ENCODE measurements around the gene RUNDC3A. TPM values are rescaled to one million over a fixed set of nuclear protein-coding genes. Genes with fewer than 3 reads are reported as not detected.
A peak's percentile ranks its signal among the peaks of the same experiment; 100 is the strongest.

RUNDC3A gene
- total RNA-seq, 2 donors from 2014 or later = 0.81 TPM; not detected in 1

DNA sequence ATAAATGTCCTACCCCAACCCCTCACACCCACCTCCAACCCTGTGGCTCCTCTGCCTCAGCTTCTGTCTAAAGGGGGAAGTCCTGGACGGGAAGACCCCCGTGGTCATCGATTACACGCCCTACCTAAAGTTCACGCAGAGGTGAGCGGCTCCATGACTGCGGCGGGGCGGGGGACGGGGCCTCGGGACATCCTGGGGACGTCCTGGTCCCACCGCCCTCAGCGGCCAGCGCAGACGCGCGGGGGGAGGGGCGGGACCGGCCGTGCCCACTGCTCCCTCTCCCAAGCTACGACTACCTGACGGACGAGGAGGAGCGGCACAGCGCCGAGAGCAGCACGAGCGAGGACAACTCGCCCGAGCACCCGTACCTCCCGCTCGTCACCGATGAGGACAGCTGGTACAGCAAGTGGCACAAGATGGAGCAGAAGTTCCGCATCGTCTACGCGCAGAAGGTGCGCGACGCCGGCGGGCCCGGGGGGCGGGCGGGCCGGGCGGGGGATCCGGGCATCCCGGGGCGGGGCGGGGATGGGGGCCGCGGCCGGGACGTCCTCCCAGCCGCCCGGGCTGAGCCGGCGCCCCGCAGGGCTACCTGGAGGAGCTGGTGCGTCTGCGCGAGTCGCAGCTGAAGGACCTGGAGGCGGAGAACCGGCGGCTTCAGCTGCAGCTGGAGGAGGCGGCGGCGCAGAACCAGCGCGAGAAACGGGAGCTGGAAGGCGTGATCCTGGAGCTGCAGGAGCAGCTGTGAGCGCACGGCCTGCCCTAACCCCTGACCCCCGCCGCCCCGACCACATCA lies 6.7 kb downstream of the RUNDC3A start:
- Histone ChIP-seq H3K27ac (no peak overlapping the region), H3K36me3 (peaks cover 8% of the 10 kb centered on the region), H3K4me3 (peak overlapping the region; percentile 59), H3K27me3 (replicated peaks; ENCODE audit: insufficient read depth) (peaks cover 19% of the 10 kb centered on the region), H3K9me3 (no peaks in the 10 kb centered on the region), H3K4me1 (ENCODE audit: control insufficient read depth in 1 of 2, low read depth in 2 of 2) (peaks cover 2 to 6% of the 10 kb centered on the region in 2 donors)
- no peak for TF ChIP-seq CTCF (IDR thresholded peaks at IDR 0.05)
- ATAC-seq (ENCODE audit: insufficient number of reproducible peaks, low FRiP score, low read depth) (no peak), DNase-seq (ENCODE audit: low spot score) (no peak)

GRCh38 chr17:44315760-44316731 lies 7.6 kb downstream of the RUNDC3A start:
- ATAC-seq (ENCODE audit: insufficient number of reproducible peaks, low FRiP score, low read depth) = no peak
- H3K9me3 ChIP-seq = no peaks in the 10 kb centered on the region
- peaks cover 2 to 6% of the 10 kb centered on the region in 2 donors for H3K4me1 ChIP-seq (ENCODE audit: control insufficient read depth in 1 of 2, low read depth in 2 of 2)
- no peak for DNase-seq (ENCODE audit: low spot score)
- no peak overlapping the region for H3K27ac ChIP-seq
- no peak for TF ChIP-seq CTCF (IDR thresholded peaks at IDR 0.05)
- H3K27me3 ChIP-seq (replicated peaks; ENCODE audit: insufficient read depth) = peaks cover 19% of the 10 kb centered on the region
- no peak overlapping the region for H3K4me3 ChIP-seq
- peaks cover 18% of the 10 kb centered on the region for H3K36me3 ChIP-seq

- ATAC-seq (ENCODE audit: insufficient number of reproducible peaks, low FRiP score, low read depth) (no peak), DNase-seq (ENCODE audit: low spot score) (no peak)
- peaks cover 31% of the 10 kb centered on the region for H3K36me3 ChIP-seq
- TF ChIP-seq CTCF (IDR thresholded peaks at IDR 0.05) = no peak
- H3K27ac ChIP-seq = no peak overlapping the region
- peaks cover 19% of the 10 kb centered on the region for H3K27me3 ChIP-seq (replicated peaks; ENCODE audit: insufficient read depth)
- H3K4me1 ChIP-seq (ENCODE audit: control insufficient read depth in 1 of 2, low read depth in 2 of 2) = peaks cover 2 to 6% of the 10 kb centered on the region in 2 donors
- no peaks in the 10 kb centered on the region for H3K9me3 ChIP-seq
- no peak overlapping the region for H3K4me3 ChIP-seq
Measured at GRCh38 chr17:44317545-44317944, 9.1 kb downstream of the RUNDC3A start.

DNA sequence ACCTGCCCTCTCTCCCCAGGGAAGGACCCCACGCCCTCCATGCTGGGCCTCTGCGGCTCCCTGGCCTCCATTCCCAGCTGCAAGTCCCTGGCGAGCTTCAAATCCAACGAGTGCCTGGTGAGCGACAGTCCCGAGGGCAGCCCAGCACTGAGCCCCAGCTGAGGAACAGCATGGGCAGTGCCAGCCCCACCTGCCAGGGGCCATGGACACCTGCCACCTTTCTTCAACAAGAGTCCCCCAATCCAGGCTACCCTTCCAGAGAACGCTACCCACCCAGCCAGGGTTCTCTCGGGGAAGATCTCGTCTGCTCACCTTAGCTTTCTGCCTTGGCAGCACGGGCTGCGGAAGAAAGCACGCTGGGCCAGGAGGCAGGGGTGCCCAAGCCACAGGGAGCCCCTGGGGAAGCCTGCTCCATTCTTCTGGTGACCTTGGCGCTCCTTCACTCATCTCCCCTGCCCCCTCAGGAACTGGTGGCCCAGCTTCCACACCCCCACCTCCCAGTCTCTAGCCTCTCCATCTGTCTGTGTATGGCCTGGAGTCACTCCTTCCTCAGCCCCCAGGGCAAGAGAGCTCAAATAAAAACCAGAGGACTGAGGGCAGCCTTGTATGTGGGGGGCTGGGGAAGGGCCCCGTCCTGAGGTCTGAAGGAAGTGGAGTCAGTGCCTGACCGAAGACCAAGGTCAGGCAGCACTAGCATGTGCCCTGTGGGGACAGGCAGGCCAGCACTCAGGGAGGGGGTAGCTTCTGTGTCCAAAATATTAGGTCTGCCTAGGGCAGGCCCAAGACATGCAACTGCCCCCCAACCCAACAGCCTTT lies 9.9 kb downstream of the RUNDC3A start:
- Histone ChIP-seq H3K27me3 (replicated peaks; ENCODE audit: insufficient read depth) (peaks cover 19% of the 10 kb centered on the region), H3K27ac (no peak overlapping the region), H3K36me3 (peaks cover 31% of the 10 kb centered on the region), H3K4me1 (ENCODE audit: control insufficient read depth in 1 of 2, low read depth in 2 of 2) (peaks cover 2 to 6% of the 10 kb centered on the region in 2 donors), H3K9me3 (no peaks in the 10 kb centered on the region), H3K4me3 (no peak overlapping the region)
- TF ChIP-seq CTCF (IDR thresholded peaks at IDR 0.05) = no peak
- no peak for ATAC-seq (ENCODE audit: insufficient number of reproducible peaks, low FRiP score, low read depth)
- DNase-seq (ENCODE audit: low spot score) = no peak

All from thoracic aorta (tissue), 2 donors.